T-helper 1 cell treated with Interleukin-12 subunit alpha and Interleukin-12 subunit beta and Interleukin-4 antibody, amounts not matched to agents 30 ng/mL and 1 ng/mL, for 36 hours (primary cell): ENCODE measurements around the gene FANCD2OS. TPM values are rescaled to one million over a fixed set of nuclear protein-coding genes. Genes with fewer than 3 reads are reported as not detected.
"Not testable (repeated sequence)": the region's sequence is repeated elsewhere in the genome, so short reads cannot be mapped to it uniquely, and the experiment has no call there.

Source experiments
- intact Hi-C: fragments of 100-400 bp; cut with micrococcal nuclease; formaldehyde crosslinking; loops from one replicate; pipeline ENCODE4 v1.15.1; 2024
- total RNA-seq: library from RNA; stranded (reverse); gene quantifications from 2 replicates; pipeline ENCODE4 v1.2.3, GENCODE V29; 2022

FANCD2OS gene
- total RNA-seq, 1 donor from 2014 or later = not detected

DNA sequence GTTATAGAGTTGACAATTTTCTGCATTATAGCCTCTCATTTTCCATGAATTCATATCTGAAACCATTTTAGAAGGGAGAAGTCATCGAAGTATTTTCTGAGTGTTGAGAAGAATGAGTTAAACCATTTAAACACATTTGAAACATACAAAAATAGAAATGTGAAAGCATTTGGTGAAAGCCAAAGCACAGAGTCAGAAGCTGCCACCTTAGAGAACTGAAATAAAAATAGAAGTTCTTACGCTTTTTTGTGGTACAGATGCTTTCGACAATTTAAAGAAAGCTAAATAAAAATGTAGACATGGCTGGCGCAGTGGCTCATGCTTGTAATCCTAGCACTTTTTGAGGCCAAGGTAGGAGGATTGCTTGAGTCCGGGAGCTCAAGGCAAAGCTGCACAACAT lies 9.0 kb downstream of the FANCD2OS start:
- intact Hi-C loops = no loop called here

DNA sequence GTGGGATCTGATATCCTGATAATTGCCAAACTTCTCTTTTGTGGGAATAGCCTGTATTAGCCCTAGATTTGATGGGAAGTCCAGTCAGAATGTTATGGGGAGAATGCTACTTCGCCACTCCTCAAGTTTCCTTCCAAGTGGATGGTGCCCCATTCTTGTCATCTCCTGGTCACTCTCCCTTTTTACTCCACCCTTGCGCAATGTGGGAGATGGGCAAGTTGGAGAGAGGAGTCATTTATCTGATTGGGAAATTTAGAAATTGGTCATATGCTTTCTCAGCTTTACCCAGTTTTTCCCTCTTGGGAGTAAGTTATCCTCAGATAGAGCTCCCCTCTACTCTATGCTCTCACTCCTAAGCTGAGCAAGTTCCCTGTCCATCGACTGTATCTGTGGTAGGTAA lies 14.4 kb downstream of the FANCD2OS start:
- intact Hi-C loops = no loop called here

DNA sequence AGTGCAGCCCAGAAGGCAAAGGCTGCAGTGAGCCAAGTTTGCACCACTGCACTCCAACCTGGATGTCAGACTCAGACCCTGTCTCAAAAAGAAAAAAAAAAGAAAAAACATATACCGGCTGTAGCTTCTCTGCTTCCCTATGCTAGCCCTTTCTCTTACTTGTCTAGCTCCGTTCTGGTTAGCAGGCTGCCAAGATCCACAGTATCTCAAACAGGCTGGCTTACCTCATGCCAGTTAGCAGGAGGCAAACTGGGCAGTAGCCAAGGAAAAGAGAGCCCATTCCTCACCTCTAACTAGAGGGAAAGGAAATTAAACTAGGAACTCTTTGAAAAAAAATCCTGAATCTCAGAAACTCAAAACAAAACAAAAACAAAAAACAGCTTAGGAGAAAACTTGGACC lies 16.7 kb downstream of the FANCD2OS start:
- intact Hi-C loops = not testable (repeated sequence)

DNA sequence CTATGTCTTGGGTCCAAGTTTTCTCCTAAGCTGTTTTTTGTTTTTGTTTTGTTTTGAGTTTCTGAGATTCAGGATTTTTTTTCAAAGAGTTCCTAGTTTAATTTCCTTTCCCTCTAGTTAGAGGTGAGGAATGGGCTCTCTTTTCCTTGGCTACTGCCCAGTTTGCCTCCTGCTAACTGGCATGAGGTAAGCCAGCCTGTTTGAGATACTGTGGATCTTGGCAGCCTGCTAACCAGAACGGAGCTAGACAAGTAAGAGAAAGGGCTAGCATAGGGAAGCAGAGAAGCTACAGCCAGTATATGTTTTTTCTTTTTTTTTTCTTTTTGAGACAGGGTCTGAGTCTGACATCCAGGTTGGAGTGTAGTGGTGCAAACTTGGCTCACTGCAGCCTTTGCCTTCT lies 17.3 kb downstream of the FANCD2OS start:
- intact Hi-C loops = not testable (repeated sequence)

DNA sequence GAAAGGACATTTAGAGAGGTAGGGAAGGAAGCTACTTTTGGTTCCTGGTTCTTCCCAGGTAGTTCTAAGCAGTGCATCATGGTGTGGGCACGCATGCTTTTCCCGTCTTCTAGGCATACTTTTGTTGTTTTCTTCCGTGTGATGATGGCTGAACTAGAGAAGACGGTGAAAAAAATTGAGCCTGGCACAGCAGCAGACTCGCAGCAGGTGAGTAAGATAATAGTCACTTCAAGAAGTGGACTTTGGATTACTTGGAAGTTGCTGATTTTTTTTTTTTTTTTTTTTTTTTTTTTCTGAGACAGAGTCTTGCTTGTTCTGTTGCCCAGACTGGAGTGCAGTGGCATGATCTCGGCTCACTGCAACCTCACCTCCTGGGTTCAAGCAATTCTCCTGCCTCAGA lies 17.9 kb downstream of the FANCD2OS start:
- intact Hi-C loops = no loop called here

DNA sequence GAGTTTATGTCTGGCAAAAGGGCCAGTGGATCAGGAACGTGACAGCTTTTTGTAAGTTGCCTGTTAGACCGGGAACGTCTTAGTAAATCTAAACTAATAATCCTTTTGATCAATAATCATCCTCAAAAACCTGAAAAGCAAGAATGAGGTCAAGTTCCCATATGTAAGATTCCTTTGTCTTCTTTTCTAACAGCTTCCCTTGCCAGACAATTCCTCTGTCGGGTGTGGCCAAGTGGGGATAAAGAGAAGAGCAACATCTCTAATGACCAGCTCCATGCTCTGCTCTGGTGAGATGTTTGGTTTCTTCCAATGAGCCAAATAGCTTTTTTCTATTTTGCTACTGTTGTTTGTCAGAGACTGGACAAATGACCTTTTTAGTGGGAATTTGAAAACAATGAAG lies 19.8 kb downstream of the FANCD2OS start:
- intact Hi-C loops = no loop called here

DNA sequence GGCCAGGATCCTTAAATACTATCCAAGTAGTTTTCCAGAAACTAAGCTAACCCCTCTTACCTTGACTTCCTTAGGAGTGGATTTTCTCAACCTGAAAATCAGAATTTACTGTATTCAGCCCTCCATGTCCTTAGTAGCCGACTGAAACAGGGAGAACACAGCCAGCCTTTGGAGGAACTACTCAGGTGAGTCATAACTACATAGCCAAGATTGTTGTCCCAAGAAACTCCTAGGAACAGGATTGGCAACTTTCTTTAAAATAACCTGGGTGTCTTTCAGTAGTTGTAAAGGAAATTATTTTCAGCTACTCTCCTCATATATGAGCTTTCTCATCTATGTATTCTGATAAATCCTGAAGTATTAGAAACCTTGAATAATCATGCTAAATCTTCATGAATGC lies 22.3 kb downstream of the FANCD2OS start:
- intact Hi-C loops = no loop called here

DNA sequence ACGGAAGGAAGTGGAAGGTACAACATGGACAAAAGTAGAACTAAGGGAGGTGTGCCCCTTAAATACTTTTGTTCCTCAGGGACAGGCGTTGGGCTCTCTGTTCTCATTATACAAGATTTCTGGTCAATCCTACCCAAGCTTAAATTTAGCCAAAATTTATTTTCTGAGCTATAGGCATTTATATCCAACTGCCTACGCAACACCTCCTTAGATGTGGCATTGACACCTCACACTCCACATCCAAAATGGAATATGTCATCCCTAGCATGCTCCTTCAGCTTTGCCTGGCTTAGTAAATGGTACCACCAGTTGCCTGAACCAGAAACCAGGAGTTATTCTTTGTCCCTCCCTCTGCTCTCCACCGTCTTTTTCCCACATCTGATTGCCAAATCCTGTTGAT lies 26.2 kb downstream of the FANCD2OS start:
- intact Hi-C loops = no loop called here

DNA sequence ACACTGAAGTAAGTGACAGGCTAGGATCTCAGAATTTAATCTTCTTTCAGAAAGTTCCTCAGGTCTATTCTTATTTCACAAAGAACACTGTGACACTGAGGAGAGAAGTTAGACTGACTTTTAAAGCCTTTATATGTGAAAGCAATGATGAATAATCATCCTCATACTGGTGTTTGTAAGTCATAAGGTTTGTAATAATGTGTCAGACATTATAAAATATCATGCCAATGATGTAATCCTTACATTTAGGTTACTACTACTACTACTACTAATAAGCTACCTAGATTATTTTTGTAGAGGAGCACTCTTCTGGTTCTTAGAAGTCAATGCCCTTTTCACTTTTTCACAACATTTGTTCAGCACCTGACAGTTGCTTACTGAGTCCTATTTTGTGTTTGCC lies 33.4 kb downstream of the FANCD2OS start:
- intact Hi-C loops = no loop called here

DNA sequence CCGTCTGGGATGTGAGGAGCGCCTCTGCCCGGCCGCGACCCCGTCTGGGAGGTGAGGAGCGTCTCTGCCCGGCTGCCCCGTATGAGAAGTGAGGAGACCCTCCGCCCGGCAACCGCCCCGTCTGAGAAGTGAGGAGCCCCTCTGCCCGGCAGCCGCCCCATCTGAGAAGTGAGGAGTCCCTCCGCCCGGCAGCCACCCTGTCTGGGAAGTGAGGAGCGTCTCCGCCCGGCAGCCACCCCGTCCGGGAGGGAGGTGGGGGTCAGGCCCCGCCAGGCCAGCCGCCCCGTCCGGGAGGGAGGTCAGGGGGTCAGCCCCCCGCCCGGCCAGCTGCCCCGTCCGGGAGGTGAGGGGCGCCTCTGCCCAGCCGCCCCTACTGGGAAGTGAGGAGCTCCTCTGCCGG lies 38.0 kb downstream of the FANCD2OS start:
- intact Hi-C loops = not testable (repeated sequence)

DNA sequence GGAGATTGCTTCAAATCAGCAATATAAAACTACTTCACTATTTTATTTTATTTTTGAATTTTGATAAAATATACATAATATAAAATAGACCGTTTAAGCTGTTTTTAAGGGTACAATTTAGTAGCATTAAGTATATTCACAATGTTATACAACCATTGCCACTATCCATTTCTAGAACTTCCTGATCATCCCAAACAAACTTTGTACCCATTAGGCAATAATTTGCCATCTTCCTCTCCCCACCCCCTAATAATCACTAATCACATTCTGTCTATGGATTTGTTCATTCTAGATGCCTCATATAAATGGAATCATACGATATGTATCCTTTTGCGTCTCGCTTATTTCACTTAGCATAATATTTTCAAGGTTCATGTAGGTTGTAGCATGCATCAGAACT lies 53.0 kb downstream of the FANCD2OS start:
- intact Hi-C loops = no loop called here

Other genes with a start within 250 kb of the FANCD2OS start
- gene CIDEC, start 228.0 kb downstream of the FANCD2OS start, total RNA-seq = not detected in 2 replicates
- 33.9 and 36.2 TPM in 2 replicates for gene JAGN1, start 217.6 kb downstream of the FANCD2OS start, total RNA-seq
- gene IL17RE, start 205.4 kb downstream of the FANCD2OS start, total RNA-seq = 2.4 and 2.5 TPM in 2 replicates
- 0.78 and 1.1 TPM in 2 replicates for gene IL17RC, start 191.2 kb downstream of the FANCD2OS start, total RNA-seq
- gene CRELD1, start 174.4 kb downstream of the FANCD2OS start, total RNA-seq = 26.0 and 27.5 TPM in 2 replicates
- gene PRRT3, start 155.8 kb downstream of the FANCD2OS start, total RNA-seq = 10.6 and 13.4 TPM in 2 replicates
- gene EMC3, start 121.4 kb downstream of the FANCD2OS start, total RNA-seq = 52.2 and 62.6 TPM in 2 replicates
- gene FANCD2, start 81.8 kb downstream of the FANCD2OS start, total RNA-seq = 40.7 and 54.1 TPM in 2 replicates
- 116 and 126 TPM in 2 replicates for gene BRK1, start 7.4 kb upstream of the FANCD2OS start, total RNA-seq
- gene VHL, start 33.5 kb upstream of the FANCD2OS start, total RNA-seq = 93.4 and 94.3 TPM in 2 replicates
- 12.2 and 13.1 TPM in 2 replicates for gene IRAK2, start 56.7 kb upstream of the FANCD2OS start, total RNA-seq
- gene TATDN2, start 140.2 kb upstream of the FANCD2OS start, total RNA-seq = 90.6 and 95.6 TPM in 2 replicates
- gene GHRL, start 184.7 kb upstream of the FANCD2OS start, total RNA-seq = 3.2 and 6.9 TPM in 2 replicates
- gene SEC13, start 212.9 kb upstream of the FANCD2OS start, total RNA-seq = 125 and 128 TPM in 2 replicates